HG03378 (cell line): Measurements from ENCODE around the gene PRSS8.

Experiments
- ATAC-seq: cut with Tn5 transposase; IDR thresholded peaks from one replicate; pipeline ENCODE4 v1.9.1; 2021; ENCODE audit warnings: mild to moderate bottlenecking, moderate library complexity; ENCODE audit not compliant: unreplicated experiment

PRSS8 gene

DNA sequence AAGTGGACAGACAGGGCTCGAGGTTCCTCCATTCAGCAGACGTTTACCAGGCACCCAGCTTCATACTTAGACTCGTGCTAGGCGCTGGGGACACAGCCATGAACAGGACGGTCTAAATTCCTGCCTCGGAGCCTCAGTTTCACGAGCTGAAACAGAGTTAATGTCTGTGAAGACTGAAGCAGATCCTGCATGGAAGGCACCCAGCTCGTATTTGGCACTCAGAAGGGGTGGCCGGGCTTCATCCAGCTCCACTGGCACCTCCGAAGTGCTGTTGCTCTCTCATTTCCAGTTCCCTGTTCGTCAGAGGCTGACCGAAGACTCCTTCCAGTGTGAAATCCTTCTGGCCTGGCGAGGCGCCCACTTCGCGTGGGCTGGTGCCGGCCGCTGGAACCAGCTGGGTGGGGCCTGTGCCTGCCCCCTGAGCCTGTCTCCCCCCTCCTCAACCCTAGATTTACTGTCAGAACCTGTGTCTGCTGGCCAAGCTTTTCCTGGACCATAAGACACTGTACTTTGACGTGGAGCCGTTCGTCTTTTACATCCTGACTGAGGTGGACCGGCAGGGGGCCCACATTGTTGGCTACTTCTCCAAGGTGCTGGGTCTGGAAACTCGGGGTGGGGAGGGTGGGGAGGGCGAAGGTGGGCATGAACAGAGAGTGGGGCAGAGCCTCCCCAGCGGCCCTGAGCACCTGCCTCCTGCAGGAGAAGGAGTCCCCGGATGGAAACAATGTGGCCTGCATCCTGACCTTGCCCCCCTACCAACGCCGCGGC is 5.8 kb downstream of the PRSS8 start:
- ATAC-seq = no peak

DNA sequence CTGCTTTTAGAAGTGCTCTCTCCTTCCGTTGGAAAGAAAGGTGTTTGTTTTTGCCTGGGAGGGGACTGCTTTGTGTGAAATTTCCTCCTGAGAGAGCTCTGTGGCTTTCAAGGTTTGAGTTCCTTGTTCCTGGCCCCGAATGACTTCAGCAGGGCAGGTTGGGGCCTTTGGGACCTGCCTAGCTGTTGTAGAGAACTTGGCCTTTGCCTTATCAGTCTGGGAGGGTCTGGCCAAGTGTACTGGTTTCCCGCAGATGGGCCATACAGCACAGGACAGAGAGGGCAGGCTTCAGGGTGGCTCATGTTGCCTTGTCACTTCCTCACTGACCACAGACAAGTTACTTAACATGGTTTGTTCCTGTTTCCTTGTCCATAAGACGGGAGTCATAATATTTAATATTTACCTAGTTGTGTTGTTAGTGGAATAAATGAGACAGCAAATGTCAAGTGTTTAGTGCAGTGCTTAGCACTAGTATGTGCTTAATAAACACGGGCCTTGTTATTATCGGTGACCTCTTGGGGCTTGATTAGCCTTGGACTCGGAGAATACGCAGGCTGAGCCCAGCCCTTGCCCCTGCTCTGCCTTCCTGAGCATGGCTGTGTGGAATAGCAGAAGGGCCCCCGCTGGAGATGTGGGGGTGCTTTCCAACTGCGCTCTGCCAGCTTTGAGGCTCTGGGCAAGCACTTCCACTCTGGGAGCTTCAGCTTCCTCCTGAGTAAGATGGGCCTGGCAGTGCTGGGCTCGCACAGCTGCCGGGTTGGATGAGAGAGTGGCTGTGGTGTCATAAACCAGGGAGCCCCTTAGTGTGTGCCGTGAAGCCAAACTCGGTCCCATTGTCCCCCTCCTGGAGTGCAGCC is 6.6 kb downstream of the PRSS8 start:
- no peak for ATAC-seq

- ATAC-seq = no peak
Observed at GRCh38 chr16:31127182-31127581, 8.3 kb downstream of the PRSS8 start.

DNA sequence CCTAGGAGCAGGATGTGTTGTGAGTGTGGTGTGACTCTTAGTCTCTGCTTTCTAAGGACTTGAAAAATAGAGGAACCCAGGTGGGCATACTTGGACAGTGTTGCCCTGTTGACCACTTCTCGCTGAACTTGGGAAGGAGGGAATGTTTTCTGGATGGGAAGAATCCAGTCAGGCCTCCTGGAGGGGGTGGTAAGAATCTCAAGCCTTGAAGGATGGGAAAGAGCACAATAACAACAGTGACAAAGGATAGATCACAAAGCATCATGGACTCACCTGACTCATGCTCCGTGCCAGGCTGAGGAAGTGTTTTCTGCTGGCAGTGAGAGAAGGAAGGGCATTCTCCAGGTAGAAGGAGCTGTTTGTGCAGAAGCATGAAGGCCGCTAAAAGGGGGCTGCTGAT is 9.7 kb downstream of the PRSS8 start:
- no peak for ATAC-seq

DNA sequence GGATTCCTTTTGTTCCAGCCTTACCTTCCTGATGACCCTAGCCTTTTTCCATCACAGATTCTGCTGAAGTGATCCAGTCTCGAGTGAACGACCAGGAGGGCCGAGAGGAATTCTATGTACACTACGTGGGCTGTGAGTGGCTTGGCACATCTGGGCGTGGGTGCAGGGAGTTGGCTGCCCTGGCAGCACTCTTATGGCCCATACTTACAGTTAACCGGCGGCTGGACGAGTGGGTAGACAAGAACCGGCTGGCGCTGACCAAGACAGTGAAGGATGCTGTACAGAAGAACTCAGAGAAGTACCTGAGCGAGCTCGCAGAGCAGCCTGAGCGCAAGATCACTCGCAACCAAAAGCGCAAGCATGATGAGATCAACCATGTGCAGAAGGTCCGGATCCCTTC is 15.4 kb downstream of the PRSS8 start:
- ATAC-seq = no peak

GRCh38 chr16:31118223-31119155 is 17.0 kb downstream of the PRSS8 start:
- no peak for ATAC-seq

- peak; percentile 73 for ATAC-seq
Observed at GRCh38 chr16:31117384-31118222, 17.9 kb downstream of the PRSS8 start, which contains the start of gene KAT8. KAT8 (plus strand) TSS chr16:31117664; CDS start chr16:31117682, 18 bp downstream.

- ATAC-seq = no peak
Observed at GRCh38 chr16:31114468-31114867, 21.1 kb downstream of the PRSS8 start.

DNA sequence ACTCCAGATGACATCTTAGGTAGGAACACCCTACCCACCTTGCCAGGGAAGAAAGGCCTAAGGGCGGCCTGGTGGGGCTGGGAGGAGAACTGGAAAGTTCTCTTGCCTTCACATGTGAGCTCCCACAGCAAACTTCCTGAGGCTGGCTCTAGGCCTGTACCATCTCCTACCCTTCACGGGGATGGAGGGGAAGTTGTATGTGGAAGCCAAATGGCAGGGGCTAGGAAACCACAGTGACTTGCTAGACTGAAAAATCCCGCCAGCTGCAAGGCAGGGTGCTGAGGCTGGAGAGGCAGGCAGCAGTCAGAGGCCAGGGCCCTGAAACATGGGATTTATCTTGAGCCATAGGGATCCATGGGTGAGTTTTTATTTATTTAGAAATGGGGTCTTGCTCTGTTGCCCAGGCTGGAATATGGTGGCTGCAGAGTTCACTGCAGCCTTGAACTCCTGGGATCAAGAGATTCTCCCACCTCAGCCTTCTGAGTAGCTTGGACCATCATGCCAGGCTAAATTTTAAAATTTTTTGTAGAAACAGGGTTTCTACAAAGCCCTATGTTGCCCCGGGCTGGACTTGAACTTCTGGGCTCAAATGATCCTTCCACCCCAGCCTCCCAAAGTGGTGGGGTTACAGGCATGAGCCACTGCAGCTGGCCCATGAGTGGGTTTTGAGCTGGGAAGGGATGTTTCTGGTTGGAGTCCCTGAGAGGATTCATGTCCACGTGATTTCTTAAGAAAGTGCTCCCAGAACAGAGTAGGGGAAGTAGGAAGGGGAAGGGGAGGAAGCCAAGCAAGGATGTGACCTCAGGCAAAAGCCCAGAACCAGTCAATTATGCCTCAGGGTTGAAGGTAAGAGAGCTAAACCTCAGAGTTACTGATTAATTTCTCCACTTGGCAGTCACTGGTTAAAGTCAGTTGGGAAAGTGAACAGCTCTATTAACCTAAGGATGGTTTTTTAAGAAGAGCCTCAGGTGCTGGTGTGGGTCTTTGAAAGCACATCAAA is 22.1 kb downstream of the PRSS8 start:
- no peak for ATAC-seq

GRCh38 chr16:31112711-31113110 is 22.8 kb downstream of the PRSS8 start:
- no peak for ATAC-seq

DNA sequence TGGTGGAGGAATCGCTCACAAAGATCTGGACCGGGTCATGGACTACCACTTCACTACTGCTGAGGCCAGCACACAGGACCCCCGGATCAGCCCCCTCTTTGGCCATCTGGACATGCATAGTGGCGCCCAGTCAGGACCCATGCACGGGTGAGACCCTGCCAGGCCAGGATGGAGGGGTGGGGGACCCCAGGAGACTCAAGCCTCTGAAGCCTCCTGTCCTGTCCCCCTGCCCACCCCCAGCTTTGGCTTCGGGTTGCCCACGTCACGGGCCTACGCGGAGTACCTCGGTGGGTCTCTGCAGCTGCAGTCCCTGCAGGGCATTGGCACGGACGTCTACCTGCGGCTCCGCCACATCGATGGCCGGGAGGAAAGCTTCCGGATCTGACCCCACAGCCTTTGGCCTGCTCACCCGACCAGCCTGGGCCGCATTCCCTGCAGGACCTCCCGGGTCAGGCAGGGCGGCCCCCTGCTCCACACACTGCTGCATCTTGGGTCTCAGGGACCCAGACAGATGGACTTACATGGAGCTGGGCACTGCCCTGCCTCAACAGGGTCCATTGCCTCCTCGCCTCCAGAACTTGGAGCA is 23.6 kb downstream of the PRSS8 start:
- ATAC-seq = no peak

DNA sequence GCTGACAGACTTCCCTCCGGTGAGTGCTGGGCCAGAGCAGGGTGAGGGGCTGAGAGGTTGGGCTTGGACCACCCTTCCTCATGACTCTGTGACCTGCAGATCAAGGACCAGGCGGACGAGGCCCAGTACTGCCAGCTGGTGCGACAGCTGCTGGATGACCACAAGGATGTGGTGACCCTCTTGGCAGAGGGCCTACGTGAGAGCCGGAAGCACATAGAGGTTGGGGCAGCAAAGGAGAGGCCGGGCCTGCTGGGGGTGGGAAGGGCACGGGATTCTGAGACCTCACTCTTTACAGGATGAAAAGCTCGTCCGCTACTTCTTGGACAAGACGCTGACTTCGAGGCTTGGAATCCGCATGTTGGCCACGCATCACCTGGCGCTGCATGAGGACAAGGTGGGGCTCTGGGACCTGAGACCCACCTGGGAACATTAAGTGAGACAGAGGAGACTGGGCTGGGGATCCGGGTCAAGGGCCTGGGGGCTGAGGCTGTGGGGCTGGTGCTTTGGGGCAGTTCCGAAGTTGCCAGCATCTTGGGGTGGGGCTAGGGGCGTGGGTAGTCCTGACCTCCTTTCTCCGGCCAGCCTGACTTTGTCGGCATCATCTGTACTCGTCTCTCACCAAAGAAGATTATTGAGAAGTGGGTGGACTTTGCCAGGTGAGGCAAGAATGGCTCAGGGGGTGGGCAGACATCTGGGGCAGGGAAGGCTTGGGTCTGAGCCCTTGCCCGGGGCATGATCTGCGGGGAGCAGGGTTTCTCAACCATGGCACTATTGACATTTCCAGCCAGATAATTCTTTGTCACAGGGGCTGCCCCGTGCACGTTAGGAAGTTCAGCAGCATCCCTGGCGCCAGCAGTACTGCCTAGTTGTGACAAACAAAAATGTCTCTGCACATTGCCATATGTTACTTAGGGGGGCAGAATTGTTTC is 25.2 kb downstream of the PRSS8 start:
- ATAC-seq = no peak

DNA sequence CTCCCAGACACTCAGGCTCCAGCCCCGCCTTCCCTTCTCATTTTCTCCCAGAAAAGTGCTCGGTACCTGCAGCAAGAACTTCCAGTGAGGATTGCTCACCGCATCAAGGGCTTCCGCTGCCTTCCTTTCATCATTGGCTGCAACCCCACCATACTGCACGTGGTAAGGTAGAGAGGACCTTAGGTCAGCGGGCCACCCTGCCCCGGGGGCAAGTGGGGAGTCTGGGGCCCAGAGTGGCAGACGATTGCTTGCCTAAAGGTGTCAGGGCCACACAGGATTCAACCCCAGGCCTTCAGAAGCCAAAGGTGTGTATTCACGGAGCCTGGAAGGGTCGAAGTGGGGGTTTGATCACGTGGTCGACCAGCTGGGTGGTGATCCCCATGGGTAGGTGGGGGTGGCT is 25.9 kb downstream of the PRSS8 start:
- ATAC-seq = no peak

DNA sequence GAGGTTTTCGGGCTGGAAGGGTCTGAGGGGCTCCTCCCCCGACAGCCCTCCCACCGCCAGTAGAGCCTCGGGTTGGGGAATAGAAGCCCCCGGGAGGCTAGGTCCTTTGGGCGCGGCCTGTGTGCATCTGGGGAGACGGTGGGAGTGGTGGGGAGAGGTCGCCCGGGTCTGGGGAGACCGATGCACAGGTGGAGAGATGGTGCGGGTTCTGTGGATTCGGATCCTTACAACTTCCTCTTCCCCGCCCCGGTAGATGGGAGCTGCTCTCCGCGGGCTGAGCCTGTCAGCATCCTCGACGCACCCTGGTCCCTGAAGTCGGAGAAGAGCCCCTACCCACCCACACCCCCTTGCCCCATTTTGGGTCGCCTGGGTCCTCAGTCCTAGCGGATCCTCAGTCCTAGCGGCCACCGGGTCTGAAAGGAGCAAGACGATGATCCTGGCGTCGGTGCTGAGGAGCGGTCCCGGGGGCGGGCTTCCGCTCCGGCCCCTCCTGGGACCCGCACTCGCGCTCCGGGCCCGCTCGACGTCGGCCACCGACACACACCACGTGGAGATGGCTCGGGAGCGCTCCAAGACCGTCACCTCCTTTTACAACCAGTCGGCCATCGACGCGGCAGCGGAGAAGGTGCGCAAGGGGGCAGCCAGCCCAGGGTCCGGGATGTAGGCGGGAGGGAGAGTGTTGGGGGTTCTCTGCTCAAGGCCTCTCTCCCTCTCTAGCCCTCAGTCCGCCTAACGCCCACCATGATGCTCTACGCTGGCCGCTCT is 26.6 kb downstream of the PRSS8 start:
- ATAC-seq = no peak

DNA sequence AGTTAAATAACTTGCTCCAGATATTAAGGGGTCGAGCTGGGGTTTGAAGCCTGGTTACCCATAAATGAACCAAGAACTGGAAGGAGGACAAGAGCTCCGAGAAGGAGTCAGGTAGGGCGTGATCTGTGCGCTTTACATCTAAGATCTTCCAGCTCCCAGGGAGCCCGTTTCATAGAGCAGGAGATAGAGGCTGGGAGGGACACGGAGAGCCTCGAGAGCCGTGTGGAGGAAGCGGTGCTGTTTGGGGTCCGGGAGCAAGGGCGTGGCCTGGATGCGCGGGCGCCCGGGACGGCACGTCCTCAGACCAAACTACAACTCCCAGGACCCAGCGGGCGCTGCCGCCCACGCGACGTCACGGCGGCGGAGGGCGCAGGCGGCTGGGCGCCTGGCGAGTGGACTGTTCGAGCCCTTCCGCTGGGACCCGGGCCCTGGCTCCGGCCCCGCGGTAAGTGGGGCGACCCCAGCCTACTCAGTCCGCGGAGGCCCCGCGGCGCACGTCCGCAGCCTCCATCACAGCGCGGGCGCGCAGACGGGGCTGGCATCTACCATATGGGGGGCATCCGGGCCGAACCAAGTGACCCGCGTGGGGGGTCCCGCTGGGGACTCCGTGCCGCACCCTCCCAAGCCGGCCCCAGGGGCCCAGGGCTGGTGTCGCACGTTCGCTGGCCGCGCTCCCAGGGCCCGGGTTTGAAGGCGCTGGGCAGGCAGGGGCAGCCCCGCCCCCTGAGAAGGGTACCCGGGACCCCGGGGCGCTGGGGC is 27.3 kb downstream of the PRSS8 start, which contains the start of gene BCKDK:
Gene BCKDK (plus strand): TSS at position 352 of the 759 bp plus-strand sequence. CDS start 838 bp downstream, outside the sequence.
- peak; percentile 60 for ATAC-seq

DNA sequence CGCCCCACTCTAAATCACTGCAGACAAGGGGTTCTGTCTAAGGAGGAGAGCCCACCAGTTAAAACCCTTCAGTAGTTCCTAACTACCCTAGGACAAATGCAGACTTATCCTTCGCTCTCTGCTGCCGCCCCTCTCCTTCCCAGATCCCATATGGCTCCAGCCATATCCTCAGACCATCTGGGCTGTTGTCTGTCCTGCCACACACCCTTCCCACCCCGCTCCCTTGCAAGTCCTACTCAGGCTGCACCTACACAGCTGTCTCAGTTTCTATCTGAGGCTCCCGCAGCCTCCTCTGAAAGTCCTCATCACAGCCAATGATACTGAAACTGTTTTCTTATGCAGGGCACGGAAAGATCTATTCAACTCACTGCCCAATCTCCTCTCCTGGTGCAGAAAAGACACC is 28.1 kb downstream of the PRSS8 start:
- peak; percentile 60 for ATAC-seq
